HL-60 (cell line): ENCODE measurements around the gene TP53AIP1.

Experiments
- DNase-seq, 2 experiments: peaks; one replicate each; pipeline ENCODE4 v3.0.0-alpha.2; 2010 to 2020; ENCODE audit warnings: low read depth in 1 of 2, low spot score in 1 of 2
- H3K27ac ChIP-seq: fragments of 250-450 bp; sonication (Bioruptor Pico); replicated peaks from 2 replicates; pipeline ENCODE4 v1.5.1; 2020; ENCODE audit warnings: mild to moderate bottlenecking, moderate library complexity
- H3K27me3 ChIP-seq: fragments of 250-450 bp; sonication (Bioruptor Pico); 2 replicates; pipeline ENCODE4 v1.5.1; 2021; ENCODE audit warnings: mild to moderate bottlenecking, moderate library complexity; ENCODE audit not compliant: insufficient read depth, poor library complexity, severe bottlenecking
- H3K4me3 ChIP-seq: replicated peaks from 2 replicates; pipeline ENCODE4 v1.5.1; 2011; ENCODE audit warnings: mild to moderate bottlenecking, control low read depth, low read length; ENCODE audit not compliant: insufficient read depth
- CTCF ChIP-seq: IDR thresholded peaks from one replicate; pipeline ENCODE4 v1.5.1; 2011; ENCODE audit warnings: low read length, control low read depth, inconsistent platforms; ENCODE audit not compliant: insufficient read depth
- GABPA ChIP-seq: IDR thresholded peaks from 2 replicates; pipeline ENCODE4 v1.6.1; 2012; ENCODE audit warnings: low read depth
- POLR2AphosphoS5 ChIP-seq: IDR thresholded peaks from 2 replicates; pipeline ENCODE4 v1.6.1; 2012; ENCODE audit warnings: low read depth
- SPI1 ChIP-seq: IDR thresholded peaks from 2 replicates; pipeline ENCODE4 v1.6.1; 2012; ENCODE audit warnings: low read depth, mild to moderate bottlenecking, borderline replicate concordance
- TF ChIP-seq, protein P1 (sequence below): IDR thresholded peaks from 2 replicates; pipeline ENCODE4 v1.6.1; 2012; ENCODE audit warnings: low read depth; ENCODE audit not compliant: insufficient replicate concordance

TP53AIP1 gene

GRCh38 chr11:128911701-128912100 lies 31.0 kb downstream of the TP53AIP1 start:
- Histone ChIP-seq H3K4me3 (no peak overlapping the region), H3K27me3 (peaks cover 12% of the 10 kb centered on the region), H3K27ac (no peak overlapping the region)
- TF ChIP-seq, protein P1, sequence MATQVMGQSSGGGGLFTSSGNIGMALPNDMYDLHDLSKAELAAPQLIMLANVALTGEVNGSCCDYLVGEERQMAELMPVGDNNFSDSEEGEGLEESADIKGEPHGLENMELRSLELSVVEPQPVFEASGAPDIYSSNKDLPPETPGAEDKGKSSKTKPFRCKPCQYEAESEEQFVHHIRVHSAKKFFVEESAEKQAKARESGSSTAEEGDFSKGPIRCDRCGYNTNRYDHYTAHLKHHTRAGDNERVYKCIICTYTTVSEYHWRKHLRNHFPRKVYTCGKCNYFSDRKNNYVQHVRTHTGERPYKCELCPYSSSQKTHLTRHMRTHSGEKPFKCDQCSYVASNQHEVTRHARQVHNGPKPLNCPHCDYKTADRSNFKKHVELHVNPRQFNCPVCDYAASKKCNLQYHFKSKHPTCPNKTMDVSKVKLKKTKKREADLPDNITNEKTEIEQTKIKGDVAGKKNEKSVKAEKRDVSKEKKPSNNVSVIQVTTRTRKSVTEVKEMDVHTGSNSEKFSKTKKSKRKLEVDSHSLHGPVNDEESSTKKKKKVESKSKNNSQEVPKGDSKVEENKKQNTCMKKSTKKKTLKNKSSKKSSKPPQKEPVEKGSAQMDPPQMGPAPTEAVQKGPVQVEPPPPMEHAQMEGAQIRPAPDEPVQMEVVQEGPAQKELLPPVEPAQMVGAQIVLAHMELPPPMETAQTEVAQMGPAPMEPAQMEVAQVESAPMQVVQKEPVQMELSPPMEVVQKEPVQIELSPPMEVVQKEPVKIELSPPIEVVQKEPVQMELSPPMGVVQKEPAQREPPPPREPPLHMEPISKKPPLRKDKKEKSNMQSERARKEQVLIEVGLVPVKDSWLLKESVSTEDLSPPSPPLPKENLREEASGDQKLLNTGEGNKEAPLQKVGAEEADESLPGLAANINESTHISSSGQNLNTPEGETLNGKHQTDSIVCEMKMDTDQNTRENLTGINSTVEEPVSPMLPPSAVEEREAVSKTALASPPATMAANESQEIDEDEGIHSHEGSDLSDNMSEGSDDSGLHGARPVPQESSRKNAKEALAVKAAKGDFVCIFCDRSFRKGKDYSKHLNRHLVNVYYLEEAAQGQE: no peak
- no peak for TF ChIP-seq SPI1
- no peak for TF ChIP-seq CTCF
- no peak for TF ChIP-seq POLR2AphosphoS5
- no peak for TF ChIP-seq GABPA
- DNase-seq: no peak

GRCh38 chr11:128911239-128911638 lies 31.4 kb downstream of the TP53AIP1 start:
- Histone ChIP-seq H3K27me3 (peaks cover 16% of the 10 kb centered on the region), H3K27ac (no peak overlapping the region), H3K4me3 (no peak overlapping the region)
- no peak for DNase-seq
- TF ChIP-seq, protein P1: no peak
- TF ChIP-seq SPI1: no peak
- TF ChIP-seq POLR2AphosphoS5: no peak
- TF ChIP-seq GABPA: no peak
- TF ChIP-seq CTCF: no peak

- peaks cover 16% of the 10 kb centered on the region for H3K27me3 ChIP-seq
- H3K27ac ChIP-seq: no peak overlapping the region
- no peak for DNase-seq
Observed at GRCh38 chr11:128910576-128910975, 32.1 kb downstream of the TP53AIP1 start.

More at GRCh38 chr11:128910576-128910975, 32.1 kb downstream of the TP53AIP1 start:
- no peak for TF ChIP-seq POLR2AphosphoS5
- TF ChIP-seq SPI1: no peak
- no peak for TF ChIP-seq CTCF
- TF ChIP-seq, protein P1: no peak
- TF ChIP-seq GABPA: no peak
- H3K4me3 ChIP-seq: no peak overlapping the region
